Measurements from ENCODE around the gene CDPF1. TPM values are rescaled to one million over a fixed set of nuclear protein-coding genes. Genes with fewer than 3 reads are reported as not detected.

CDPF1 gene
- total and polyA plus RNA-seq, 2 donors (not counting 1 experiment from before 2014, with no cell fraction given) = 9.8 to 15.4 TPM

GRCh38 chr22:46288846-46289243 lies 38.8 kb upstream of the CDPF1 start:
- Histone ChIP-seq H3K9ac (ENCODE audit: low read length) (no peak overlapping the region), H3K4me1 (ENCODE audit: control insufficient read depth in 2 of 2, insufficient read depth in 2 of 2, low read length in 2 of 2) (peaks cover 41 to 58% of the 10 kb centered on the region in 2 donors), H3K27me3 (replicated peaks in 1 of 4; ENCODE audit: control extremely low read depth in 1 of 4, control insufficient read depth in 3 of 4, insufficient read depth in 4 of 4, low read length in 3 of 4) (no peaks in the 10 kb centered on the region), H2AFZ (ENCODE audit: insufficient read depth, low read depth, low read length, poor library complexity, severe bottlenecking) (no peak overlapping the region), H3K36me3 (replicated peaks in 1 of 2; ENCODE audit: control extremely low read depth in 1 of 2, control insufficient read depth in 1 of 2, extremely low read depth in 1 of 2, insufficient read depth in 2 of 2, low read length in 1 of 2) (peaks cover 0 to 6% of the 10 kb centered on the region in 2 experiments), H4K20me1 (ENCODE audit: control insufficient read depth, insufficient read depth, low read length, poor library complexity, severe bottlenecking) (no peaks in the 10 kb centered on the region), H3K4me2 (replicated peaks; ENCODE audit: low read depth, low read length, poor library complexity, severe bottlenecking) (peak overlapping the region; percentile 75), H3K4me3 (ENCODE audit: control extremely low read depth in 1 of 5, extremely low read depth in 1 of 5, insufficient read depth in 1 of 5, low read depth in 2 of 5, low read length in 4 of 5) (no peak overlapping the region), H3K79me2 (ENCODE audit: control insufficient read depth, insufficient read depth, low read length) (no peaks in the 10 kb centered on the region), H3K9me3 (ENCODE audit: control extremely low read depth in 1 of 3, control insufficient read depth in 2 of 3, insufficient read depth in 1 of 3, low read length in 2 of 3) (peaks cover 0 to 19% (median 0%) of the 10 kb centered on the region in 3 donors), H3K27ac (ENCODE audit: low read length in 2 of 2) (peak overlapping the region in 1 of 2 donors; percentile 27)
- ChIA-PET CTCF (no interaction called here), POLR2A (no interaction called here)
- no peak for TF ChIP-seq EZH2 (IDR thresholded peaks at IDR 0.05; ENCODE audit: borderline replicate concordance, insufficient read depth, low read depth, low read length, poor library complexity, severe bottlenecking)
- no peak for TF ChIP-seq CTCF (IDR thresholded peaks at IDR 0.05)
- no peaks in the 10 kb centered on the region for H3K9me3 Mint-ChIP-seq (ENCODE audit: insufficient read depth)
- no peak overlapping the region for H3K4me3 Mint-ChIP-seq
- ATAC-seq (ENCODE audit: low read depth) (no peak), DNase-seq (no peak)
- intact Hi-C loops (cut with micrococcal nuclease) = loop anchor here (2.0 kb wide), 1 partner anchor 38 kb away; the partner anchor contains the start of gene CDPF1
- H3K27ac Mint-ChIP-seq = no peak overlapping the region
- peaks cover 54% of the 10 kb centered on the region for H3K4me1 Mint-ChIP-seq
- no peaks in the 10 kb centered on the region for H3K27me3 Mint-ChIP-seq
- WGBS (ENCODE audit: insufficient coverage) = 82% methylated on average over 7 of the region's 7 CpGs
